PC-3 (cell line): Measurements from ENCODE around the gene SLC6A6.

Experiments used
- CTCF ChIP-seq: fragments of 300-600 bp; sonication (generic); conservative IDR thresholded peaks from 2 replicates; pipeline ENCODE4 v1.5.1; 2017; ENCODE audit warnings: antibody characterized with exemption, low read depth, mild to moderate bottlenecking, low read length
- EZH2 ChIP-seq: fragments of 300-600 bp; sonication (generic); IDR thresholded peaks from one replicate; pipeline ENCODE4 v1.6.1; 2017; ENCODE audit warnings: antibody characterized with exemption, mild to moderate bottlenecking, low read length; ENCODE audit not compliant: unreplicated experiment
- EZH2phosphoT487 ChIP-seq: fragments of 300-600 bp; sonication (generic); IDR thresholded peaks from 2 replicates; pipeline ENCODE4 v1.6.1; 2018; ENCODE audit warnings: mild to moderate bottlenecking, antibody characterized with exemption, low read length, borderline replicate concordance

DNA sequence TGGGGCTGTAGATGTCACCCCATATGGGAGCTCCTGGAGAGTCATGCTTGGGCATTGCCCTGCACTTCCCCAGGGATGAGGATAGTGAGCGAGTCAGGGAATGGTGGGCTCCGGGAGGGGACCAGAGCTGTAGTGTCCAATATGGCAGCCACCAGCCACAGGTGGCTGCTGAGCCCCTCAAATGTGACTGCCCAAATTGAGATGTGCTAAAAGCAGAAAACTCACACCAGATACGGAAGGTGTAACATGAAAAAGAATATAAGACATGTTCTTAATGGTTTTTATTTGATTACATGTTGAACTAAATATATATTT lies 106.1 kb downstream of the SLC6A6 start:
- TF ChIP-seq CTCF (no peak), EZH2 (no peak), EZH2phosphoT487 (no peak)
